Stimulated activated CD8-positive, alpha-beta memory T cell treated with anti-CD3 and anti-CD28 coated beads, Interleukin-7, amount 100 ng/mL, for 4 hours (primary cell): Measurements from ENCODE around the gene TM9SF2.
"Not testable (repeated sequence)": the region's sequence is repeated elsewhere in the genome, so short reads cannot be mapped to it uniquely, and the experiment has no call there.

Source experiments
- DNase-seq, 2 donors: peaks; one replicate each; pipeline ENCODE4 v3.0.0-alpha.2; 2020; ENCODE audit warnings: low read depth in 2 of 2

Gene TM9SF2

GRCh38 chr13:99501184-99501847, at the start of gene TM9SF2:
Gene TM9SF2, plus strand, starts transcription at chr13:99501472. Its CDS starts 135 bp downstream, at chr13:99501607.
- peak; percentile 91 to 92 for DNase-seq

GRCh38 chr13:99454518-99455183, 46.6 kb upstream of the TM9SF2 start:
- no peak for DNase-seq

GRCh38 chr13:99459099-99459850, 42.0 kb upstream of the TM9SF2 start:
- no peak for DNase-seq

GRCh38 chr13:99460802-99461201, 40.5 kb upstream of the TM9SF2 start:
- not testable (repeated sequence) for DNase-seq

- no peak for DNase-seq
Measured at GRCh38 chr13:99463646-99464397, 37.5 kb upstream of the TM9SF2 start.

GRCh38 chr13:99464441-99464949, 36.8 kb upstream of the TM9SF2 start:
- no peak for DNase-seq

GRCh38 chr13:99465454-99465853, 35.8 kb upstream of the TM9SF2 start:
- DNase-seq, result no peak

GRCh38 chr13:99467764-99468163, 33.5 kb upstream of the TM9SF2 start:
- DNase-seq, result no peak

GRCh38 chr13:99469041-99469440, 32.2 kb upstream of the TM9SF2 start:
- DNase-seq, result no peak

GRCh38 chr13:99470027-99470426, 31.2 kb upstream of the TM9SF2 start:
- no peak for DNase-seq

GRCh38 chr13:99471221-99472121, 29.8 kb upstream of the TM9SF2 start:
- DNase-seq, result no peak

GRCh38 chr13:99472122-99472440, 29.2 kb upstream of the TM9SF2 start:
- no peak for DNase-seq

GRCh38 chr13:99473515-99473914, 27.8 kb upstream of the TM9SF2 start:
- DNase-seq, result no peak

- no peak for DNase-seq
Measured at GRCh38 chr13:99476648-99477047, 24.6 kb upstream of the TM9SF2 start.

- DNase-seq, result no peak
Measured at GRCh38 chr13:99477493-99477892, 23.8 kb upstream of the TM9SF2 start.

GRCh38 chr13:99481366-99481765, 19.9 kb upstream of the TM9SF2 start:
- DNase-seq, result no peak

GRCh38 chr13:99484473-99484872, 16.8 kb upstream of the TM9SF2 start:
- DNase-seq, result no peak

- no peak for DNase-seq
Measured at GRCh38 chr13:99486996-99487395, 14.3 kb upstream of the TM9SF2 start.

GRCh38 chr13:99489028-99489427, 12.2 kb upstream of the TM9SF2 start:
- no peak for DNase-seq

GRCh38 chr13:99491750-99492149, 9.5 kb upstream of the TM9SF2 start:
- DNase-seq, result not testable (repeated sequence)
